Muscle of leg (tissue), 11 donors: ENCODE results near the gene INPP4A. TPM values are rescaled to one million over a fixed set of nuclear protein-coding genes. Genes with fewer than 3 reads are reported as not detected.

Source experiments
- DNase-seq: peaks from one replicate; pipeline ENCODE4 v3.0.0; 2013
- H3K27ac ChIP-seq: one replicate; pipeline ENCODE4 v1.5.1; 2013; ENCODE audit warnings: mild to moderate bottlenecking, low read length, control low read depth
- H3K27me3 ChIP-seq: one replicate; pipeline ENCODE4 v1.6.1; 2013; ENCODE audit warnings: low read length; ENCODE audit not compliant: control insufficient read depth, insufficient read depth
- H3K36me3 ChIP-seq: one replicate; pipeline ENCODE4 v1.6.1; 2013; ENCODE audit warnings: low read length; ENCODE audit not compliant: control insufficient read depth, insufficient read depth
- H3K4me1 ChIP-seq: one replicate; pipeline ENCODE4 v1.6.1; 2013; ENCODE audit warnings: low read length; ENCODE audit not compliant: control insufficient read depth, insufficient read depth
- H3K4me3 ChIP-seq: one replicate; pipeline ENCODE4 v1.5.1; 2013; ENCODE audit warnings: low read length, control low read depth
- H3K9me3 ChIP-seq: replicated peaks from 2 replicates; pipeline ENCODE4 v1.6.1; 2013; ENCODE audit warnings: low read depth, low read length; ENCODE audit not compliant: control insufficient read depth
- WGBS: methylation state at CpG from one replicate; pipeline ENCODE4 v1.1.5; 2013; ENCODE audit warnings: missing lambda C conversion rate; ENCODE audit not compliant: insufficient coverage; 5-methylcytosine and 5-hydroxymethylcytosine counted together
- polyA plus RNA-seq, 8 donors: library from polyadenylated mRNA; unstranded; fragments of 120-200 nt; gene quantifications; one replicate each; pipeline versions ENCODE4 v1.2.1 to v1.2.3, GENCODE V29; 2013; ENCODE audit warnings: inconsistent platforms in 1 of 8, low replicate concordance in 1 of 8; ENCODE audit not compliant: insufficient read length in 8 of 8, insufficient read depth in 1 of 8
- total RNA-seq: library from RNA; stranded (reverse); fragments of 120-200 nt; gene quantifications from one replicate; pipeline ENCODE4 v1.2.4, GENCODE V29; 2013

The INPP4A gene
- total and polyA plus RNA-seq, 9 donors = 8.9 to 17.0 (median 13.0) TPM

DNA sequence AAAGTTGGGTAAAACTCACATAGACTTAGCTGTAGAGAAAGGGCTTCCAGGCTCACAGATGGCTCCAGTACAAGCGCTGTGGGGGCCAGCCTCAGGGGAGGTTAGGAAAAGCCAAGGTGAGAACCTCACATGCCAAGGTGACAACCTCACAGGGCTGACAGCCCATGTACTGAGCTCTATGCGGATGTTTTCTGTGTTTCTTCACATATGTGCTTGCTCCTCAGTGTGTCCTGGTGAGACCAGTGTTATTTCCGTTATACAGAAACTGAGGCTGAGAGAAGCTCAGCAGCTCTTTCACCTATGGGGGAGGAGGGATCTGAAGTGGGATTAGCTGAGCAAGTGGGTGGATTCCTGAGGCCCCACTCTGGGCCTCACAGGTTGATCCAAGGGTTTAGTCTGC, 67.3 kb downstream of the INPP4A start:
- Histone ChIP-seq H3K4me3 (no peak overlapping the region), H3K4me1 (peaks cover 13% of the 10 kb centered on the region), H3K36me3 (no peaks in the 10 kb centered on the region), H3K9me3 (no peaks in the 10 kb centered on the region), H3K27ac (no peak overlapping the region), H3K27me3 (no peaks in the 10 kb centered on the region)
- no peak for DNase-seq
- WGBS = 92% methylated on average over 2 of the region's 3 CpGs

DNA sequence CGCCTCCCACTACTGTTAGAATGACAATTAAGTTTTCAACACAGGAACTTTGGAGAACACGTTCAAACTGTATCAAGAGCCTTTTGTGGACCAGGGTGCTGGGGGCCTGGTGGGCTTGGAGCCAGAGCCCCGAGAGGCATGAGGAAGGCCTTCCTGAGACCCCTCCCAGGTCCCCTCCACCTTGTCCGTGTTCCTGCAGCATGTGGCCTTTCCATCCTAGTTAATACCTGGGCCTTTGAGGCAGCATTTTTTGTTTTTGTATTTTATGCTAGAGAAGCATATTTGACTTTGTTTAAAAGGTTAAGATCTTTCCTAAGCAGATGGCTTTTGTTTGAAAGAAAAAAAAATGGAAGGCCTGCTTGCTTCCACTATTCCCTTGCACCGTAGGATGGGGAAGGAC, 68.0 kb downstream of the INPP4A start:
- Histone ChIP-seq H3K4me1 (peaks cover 9% of the 10 kb centered on the region), H3K27ac (no peak overlapping the region), H3K9me3 (no peaks in the 10 kb centered on the region), H3K36me3 (no peaks in the 10 kb centered on the region), H3K4me3 (no peak overlapping the region), H3K27me3 (no peaks in the 10 kb centered on the region)
- DNase-seq = no peak
- WGBS = 92% methylated on average over 2 of the region's 5 CpGs

DNA sequence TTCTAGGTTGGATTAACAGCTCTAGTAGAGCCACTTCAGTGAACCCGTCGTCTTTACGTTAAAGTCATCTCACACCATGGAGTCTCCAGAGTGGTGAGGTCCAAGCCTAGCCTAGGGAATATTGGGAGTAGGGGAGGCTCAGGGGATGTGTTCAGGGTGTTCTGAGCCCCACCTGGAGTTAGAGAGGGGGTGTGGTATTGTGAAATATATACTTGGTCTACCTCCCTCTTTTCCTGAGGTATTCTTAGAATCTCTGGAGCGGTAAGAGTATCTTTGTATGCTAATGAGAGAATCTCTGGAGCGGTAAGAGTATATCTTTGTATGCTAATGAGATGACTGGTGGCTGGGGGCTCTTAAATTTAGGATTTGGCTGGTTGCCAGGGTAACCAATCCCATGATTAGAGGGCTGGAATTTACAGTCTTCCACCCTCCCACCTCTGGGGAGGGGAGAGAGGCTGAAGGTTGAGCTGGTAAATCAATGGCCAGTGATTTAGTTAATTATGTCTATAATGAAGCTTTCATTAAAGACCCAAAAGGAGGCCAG, 69.5 kb downstream of the INPP4A start:
- DNase-seq = no peak
- no peak overlapping the region for H3K27ac ChIP-seq
- no peaks in the 10 kb centered on the region for H3K4me1 ChIP-seq
- H3K4me3 ChIP-seq = no peak overlapping the region
- no peaks in the 10 kb centered on the region for H3K27me3 ChIP-seq
- 100% methylated on average over 2 of the region's 5 CpGs for WGBS
- H3K36me3 ChIP-seq = no peaks in the 10 kb centered on the region
- no peaks in the 10 kb centered on the region for H3K9me3 ChIP-seq

DNA sequence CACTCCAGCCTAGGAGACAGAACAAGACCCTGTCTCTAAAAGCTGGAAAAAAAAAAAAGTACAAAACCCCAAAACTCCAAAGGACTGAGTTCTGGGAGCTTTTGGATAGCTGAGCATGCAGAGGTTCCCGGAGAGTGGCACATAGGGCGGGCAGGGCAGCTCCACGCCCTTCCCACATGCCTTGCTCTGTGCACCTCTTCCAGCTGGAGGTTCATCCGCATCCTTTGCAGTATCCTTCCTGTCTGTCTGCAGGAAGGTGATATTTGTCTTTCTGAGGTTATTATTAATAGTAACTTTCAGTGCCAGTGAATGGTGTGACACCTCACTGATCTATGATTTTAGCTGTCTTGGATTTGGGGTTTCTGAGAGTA, 70.2 kb downstream of the INPP4A start:
- Histone ChIP-seq H3K27me3 (no peaks in the 10 kb centered on the region), H3K4me1 (no peaks in the 10 kb centered on the region), H3K36me3 (no peaks in the 10 kb centered on the region), H3K9me3 (no peaks in the 10 kb centered on the region), H3K4me3 (no peak overlapping the region), H3K27ac (no peak overlapping the region)
- no peak for DNase-seq
- WGBS = 90% methylated on average over 3 of the region's 4 CpGs

DNA sequence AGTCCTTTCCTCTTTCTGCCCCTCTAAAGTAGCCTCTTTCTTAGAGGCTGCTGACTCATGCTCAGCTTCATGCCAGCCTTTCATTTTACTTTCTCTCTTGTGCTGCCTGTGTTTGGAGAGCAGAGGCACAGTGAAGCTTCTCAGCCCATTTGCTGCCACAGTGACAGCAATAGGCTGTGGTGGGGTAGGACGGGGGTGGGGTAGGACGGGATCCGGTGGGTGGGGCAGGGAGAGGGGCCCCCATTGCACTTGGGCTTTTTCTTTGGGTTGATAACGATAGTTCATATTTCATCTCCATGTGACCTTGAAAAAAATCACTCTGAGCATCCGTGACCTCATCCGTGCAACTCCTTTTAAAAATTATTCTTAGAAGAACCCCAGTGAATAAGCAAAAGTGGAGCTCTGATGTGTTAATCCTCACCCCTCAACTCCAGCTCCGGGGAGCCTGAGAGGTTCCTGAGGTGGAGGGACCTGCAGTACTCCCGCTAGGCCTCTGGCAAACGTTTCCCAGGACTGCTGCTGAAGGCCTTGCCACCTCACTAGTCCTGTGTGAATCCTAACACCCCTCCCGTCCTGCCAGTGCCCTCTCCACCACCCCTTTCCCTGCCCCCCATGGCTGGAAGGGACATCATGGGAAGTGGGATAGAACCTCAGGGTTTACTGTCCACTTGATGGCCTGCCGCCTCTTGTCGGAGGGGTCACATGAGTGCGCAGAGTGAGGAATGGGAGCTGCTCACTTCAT, 70.8 kb downstream of the INPP4A start:
- no peaks in the 10 kb centered on the region for H3K27me3 ChIP-seq
- no peak overlapping the region for H3K4me3 ChIP-seq
- H3K9me3 ChIP-seq = no peaks in the 10 kb centered on the region
- DNase-seq = no peak
- no peaks in the 10 kb centered on the region for H3K36me3 ChIP-seq
- WGBS = 66% methylated on average over 4 of the region's 13 CpGs
- H3K4me1 ChIP-seq = no peaks in the 10 kb centered on the region
- no peak overlapping the region for H3K27ac ChIP-seq

DNA sequence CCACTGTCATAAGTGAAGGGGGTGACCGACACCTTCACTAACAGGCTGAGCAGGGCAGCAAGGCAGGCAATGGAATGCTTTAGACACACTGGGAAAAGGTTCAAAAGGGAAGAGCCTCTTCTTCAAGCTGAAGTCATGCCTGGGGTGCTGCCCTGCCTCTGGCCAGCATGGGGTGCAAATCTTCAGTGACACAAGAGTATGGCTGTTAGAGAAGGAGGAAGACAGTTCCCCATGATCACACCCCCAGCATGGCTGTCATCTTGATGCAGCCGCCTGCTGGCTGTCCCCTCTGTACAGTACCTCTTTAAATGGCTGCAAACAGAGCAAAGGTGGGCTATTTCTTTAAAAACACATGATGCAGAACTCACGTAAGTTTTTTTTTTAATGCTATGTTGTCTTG, 71.9 kb downstream of the INPP4A start:
- H3K4me3 ChIP-seq = no peak overlapping the region
- H3K27me3 ChIP-seq = no peaks in the 10 kb centered on the region
- no peaks in the 10 kb centered on the region for H3K9me3 ChIP-seq
- DNase-seq = no peak
- H3K27ac ChIP-seq = no peak overlapping the region
- no peaks in the 10 kb centered on the region for H3K4me1 ChIP-seq
- 83% methylated on average over 2 of the region's 3 CpGs for WGBS
- no peaks in the 10 kb centered on the region for H3K36me3 ChIP-seq

DNA sequence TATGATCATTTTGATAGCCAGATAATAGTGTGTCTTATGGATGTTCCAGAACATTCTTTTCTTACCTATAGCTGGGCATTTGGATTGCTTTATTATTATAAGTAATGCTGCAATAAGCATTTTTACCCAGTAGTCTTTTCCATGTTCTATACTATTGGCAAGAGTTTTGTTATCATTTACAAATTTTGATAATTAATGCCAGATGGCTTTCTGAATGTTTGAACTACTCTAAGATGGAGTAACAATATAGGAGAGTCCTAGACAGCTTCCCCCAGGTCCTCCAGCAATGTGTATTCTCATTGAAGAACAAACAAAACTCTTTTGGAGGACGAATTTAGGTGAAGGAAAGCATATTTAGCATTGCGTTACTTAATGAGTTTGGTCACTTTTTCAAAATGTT, 73.0 kb downstream of the INPP4A start:
- H3K4me3 ChIP-seq = no peak overlapping the region
- no peaks in the 10 kb centered on the region for H3K4me1 ChIP-seq
- DNase-seq = no peak
- H3K36me3 ChIP-seq = no peaks in the 10 kb centered on the region
- H3K27ac ChIP-seq = no peak overlapping the region
- H3K9me3 ChIP-seq = no peaks in the 10 kb centered on the region
- WGBS = no CpG with 5 or more reads among the region's 2 CpGs
- H3K27me3 ChIP-seq = no peaks in the 10 kb centered on the region

DNA sequence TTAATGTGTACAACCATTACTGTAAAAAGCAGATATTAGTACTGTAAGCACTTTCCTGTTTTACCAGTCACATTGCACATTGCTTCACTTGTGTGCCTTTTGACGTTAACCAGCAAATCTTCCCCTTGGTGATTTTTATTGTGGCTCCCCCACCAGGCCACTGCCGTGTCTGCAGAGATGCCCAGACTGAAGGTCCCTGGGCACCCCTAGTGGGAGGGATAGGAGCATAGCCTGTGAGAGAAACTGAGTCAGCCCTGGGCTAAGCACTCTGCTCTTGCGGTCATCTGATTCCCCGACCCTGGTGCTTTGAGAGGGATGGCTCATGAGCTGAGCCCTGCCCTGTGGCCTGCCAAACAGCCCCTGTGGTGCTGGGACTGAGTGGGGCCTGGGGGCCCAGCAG, 73.4 kb downstream of the INPP4A start:
- Histone ChIP-seq H3K4me1 (no peaks in the 10 kb centered on the region), H3K27ac (no peak overlapping the region), H3K27me3 (no peaks in the 10 kb centered on the region), H3K9me3 (no peaks in the 10 kb centered on the region), H3K36me3 (no peaks in the 10 kb centered on the region), H3K4me3 (no peak overlapping the region)
- 67% methylated on average over 4 of the region's 4 CpGs for WGBS
- peak; percentile 27 for DNase-seq

DNA sequence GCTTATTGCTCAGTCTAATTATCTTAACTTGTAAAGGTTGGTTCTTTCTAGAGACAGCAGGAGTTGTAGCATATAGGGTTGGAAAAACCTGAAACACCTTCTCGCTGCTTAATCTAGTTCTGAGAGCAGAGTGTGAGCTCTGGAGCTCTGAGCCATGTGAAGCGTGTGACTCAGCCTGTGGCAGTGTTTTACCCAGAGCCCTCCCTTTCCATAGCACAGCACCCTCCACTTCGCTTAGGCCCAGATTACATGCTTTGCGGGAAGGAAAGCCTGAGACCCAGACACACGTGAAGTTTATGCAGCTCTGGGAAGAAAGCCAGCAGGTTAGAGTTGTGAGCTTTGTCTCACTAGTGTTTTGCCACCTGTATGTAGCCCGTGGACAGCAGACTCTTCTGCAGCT, 74.5 kb downstream of the INPP4A start:
- DNase-seq = no peak
- 59% methylated on average over 3 of the region's 6 CpGs for WGBS

DNA sequence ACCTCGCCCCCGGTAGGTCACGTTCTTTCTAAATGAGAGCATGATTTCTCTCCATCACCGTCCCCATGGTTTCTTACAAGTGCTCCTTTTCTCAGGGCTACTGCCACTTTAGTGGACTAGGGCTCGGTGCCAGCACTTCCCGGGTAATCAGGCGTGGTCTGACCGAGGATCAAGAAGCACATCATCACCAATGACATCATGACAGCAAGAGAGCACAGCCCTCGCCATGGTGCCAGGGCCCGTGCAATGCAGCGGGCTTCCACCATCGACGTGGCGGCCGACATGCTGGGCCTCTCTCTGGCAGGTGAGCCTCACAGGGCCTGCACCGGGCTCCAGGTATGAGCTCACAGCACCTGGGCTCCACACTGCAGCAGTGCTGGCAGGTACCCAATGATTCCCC, 75.2 kb downstream of the INPP4A start:
- H3K9me3 ChIP-seq = no peaks in the 10 kb centered on the region
- no peak for DNase-seq
- H3K27me3 ChIP-seq = no peaks in the 10 kb centered on the region
- no peaks in the 10 kb centered on the region for H3K4me1 ChIP-seq
- 92% methylated on average over 16 of the region's 16 CpGs for WGBS
- no peak overlapping the region for H3K27ac ChIP-seq
- no peaks in the 10 kb centered on the region for H3K36me3 ChIP-seq
- no peak overlapping the region for H3K4me3 ChIP-seq

More for the DNA sequence above, 74.5 kb downstream of the INPP4A start:
- no peaks in the 10 kb centered on the region for H3K27me3 ChIP-seq
- no peaks in the 10 kb centered on the region for H3K4me1 ChIP-seq
- no peak overlapping the region for H3K4me3 ChIP-seq
- no peaks in the 10 kb centered on the region for H3K9me3 ChIP-seq
- no peak overlapping the region for H3K27ac ChIP-seq
- H3K36me3 ChIP-seq = no peaks in the 10 kb centered on the region

DNA sequence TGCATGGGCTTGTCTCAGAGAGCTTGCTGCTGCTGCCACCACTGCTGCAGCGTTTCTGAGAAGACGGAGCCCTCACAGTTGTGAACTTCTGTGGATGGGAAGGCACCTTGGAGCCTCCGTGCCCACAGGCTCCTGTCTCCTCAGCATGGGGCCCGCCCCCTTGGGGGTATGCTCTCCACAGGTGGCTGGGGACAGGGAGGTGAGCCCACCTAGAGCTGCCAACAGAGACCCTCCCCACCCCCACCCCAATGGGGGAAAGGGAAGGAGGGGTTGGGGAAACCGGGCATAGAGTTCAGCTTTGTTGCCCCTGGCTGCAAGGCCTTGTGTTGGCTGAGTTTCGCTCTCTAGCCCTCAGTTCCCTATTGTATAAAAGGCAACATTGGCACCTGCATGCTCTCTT, 76.1 kb downstream of the INPP4A start:
- H3K4me3 ChIP-seq = no peak overlapping the region
- H3K36me3 ChIP-seq = no peaks in the 10 kb centered on the region
- no peaks in the 10 kb centered on the region for H3K9me3 ChIP-seq
- no peaks in the 10 kb centered on the region for H3K27me3 ChIP-seq
- no CpG with 5 or more reads among the region's 6 CpGs for WGBS
- DNase-seq = no peak
- no peaks in the 10 kb centered on the region for H3K4me1 ChIP-seq
- H3K27ac ChIP-seq = no peak overlapping the region
